ENCODE data around the gene ZYG11B.
"Not testable (repeated sequence)": the region's sequence is repeated elsewhere in the genome, so short reads cannot be mapped to it uniquely, and the experiment has no call there.

ZYG11B gene

DNA sequence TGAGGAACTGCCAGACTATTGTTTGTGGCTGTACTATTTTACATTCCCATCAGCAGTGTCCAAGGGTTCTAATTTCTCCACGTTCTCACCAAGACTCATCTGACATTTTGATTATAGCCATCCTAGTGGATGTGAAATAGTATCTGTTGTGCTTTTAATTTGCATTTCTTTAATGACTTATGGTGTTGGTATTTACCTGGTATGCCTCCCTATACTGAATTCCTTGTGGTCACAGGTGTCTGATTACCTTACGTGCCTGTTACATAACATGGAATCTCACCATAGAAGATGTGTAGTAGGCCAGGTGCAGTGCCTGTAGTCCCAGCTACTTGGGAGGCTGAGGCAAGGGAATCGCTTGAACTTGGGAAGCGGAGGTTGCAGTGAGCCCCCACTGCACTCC is 129.8 kb downstream of the ZYG11B start:
- DNase-seq = no peak

DNA sequence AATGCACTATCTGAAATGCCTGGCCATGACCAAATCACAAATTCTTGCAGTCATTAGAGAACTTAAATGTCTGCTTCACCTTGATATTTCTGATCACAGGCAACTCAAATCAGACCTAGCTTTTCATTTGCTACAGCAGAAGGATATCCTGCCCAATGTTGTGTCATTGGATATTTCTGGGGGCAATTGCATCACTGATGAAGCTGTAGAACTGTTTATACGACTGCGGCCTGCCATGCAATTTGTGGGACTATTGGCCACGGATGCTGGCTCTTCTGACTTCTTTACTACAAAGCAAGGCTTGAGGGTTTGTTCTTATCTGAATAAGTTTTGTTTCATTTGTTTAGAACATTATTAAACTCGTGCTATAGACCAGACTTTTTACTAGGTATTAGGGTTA is 131.2 kb downstream of the ZYG11B start:
- DNase-seq = no peak

GRCh38 chr1:52862666-52863458 is 136.6 kb downstream of the ZYG11B start:
- no peak for DNase-seq

GRCh38 chr1:52867087-52867863 is 141.0 kb downstream of the ZYG11B start:
- no peak for DNase-seq

DNA sequence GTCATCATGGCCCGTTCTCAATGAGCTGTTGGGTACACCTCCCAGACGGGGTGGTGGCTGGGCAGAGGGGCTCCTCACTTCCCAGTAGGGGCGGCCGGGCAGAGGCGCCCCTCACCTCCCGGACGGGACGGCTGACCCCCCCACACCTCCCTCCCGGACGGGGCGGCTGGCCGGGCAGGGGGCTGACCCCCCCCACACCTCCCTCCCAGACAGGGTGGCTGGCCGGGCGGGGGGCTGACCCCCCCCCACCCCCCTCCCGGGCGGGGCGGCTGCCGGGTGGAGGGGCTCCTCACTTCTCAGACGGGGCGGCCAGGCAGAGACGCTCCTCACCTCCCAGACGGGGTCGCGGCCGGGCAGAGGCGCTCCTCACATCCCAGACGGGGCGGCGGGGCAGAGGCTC is 143.5 kb downstream of the ZYG11B start:
- DNase-seq = not testable (repeated sequence)

DNA sequence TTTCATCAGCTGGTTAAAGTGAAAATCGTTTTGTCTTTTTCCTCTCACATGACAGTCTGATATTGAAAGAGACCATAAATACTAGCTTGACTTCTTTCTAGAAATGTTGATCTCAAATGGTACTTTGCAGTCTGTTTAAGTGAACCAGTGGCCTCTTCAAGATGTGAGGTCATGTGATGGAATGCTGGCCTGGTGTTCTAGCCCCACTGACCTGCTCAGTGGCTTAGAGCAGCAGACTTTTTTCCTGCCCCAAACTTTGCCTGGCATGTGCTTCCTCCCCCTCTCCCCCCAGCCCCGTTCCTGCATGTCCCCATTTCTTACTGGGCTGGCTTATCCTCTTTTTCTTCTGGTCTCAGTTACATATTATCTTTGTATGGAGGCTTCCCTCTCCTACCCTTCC is 150.6 kb downstream of the ZYG11B start:
- no peak for DNase-seq
